SK-N-SH (cell line): ENCODE data around the gene PLAAT5.

Experiments
- EP300 ChIP-seq, 2 experiments: IDR thresholded peaks; 2 replicates each; pipeline versions ENCODE4 v1.4.0 to v1.6.1; 2012; ENCODE audit warnings: borderline replicate concordance in 1 of 2, low read depth in 1 of 2, low read length in 1 of 2
- JUND ChIP-seq: IDR thresholded peaks from 2 replicates; pipeline ENCODE4 v1.4.0; 2012
- MXI1 ChIP-seq: IDR thresholded peaks from 2 replicates; pipeline ENCODE4 v1.6.1; 2012; ENCODE audit warnings: mild to moderate bottlenecking, low read depth, low read length, improper control_type of control experiment
- NFIC ChIP-seq: IDR thresholded peaks from 2 replicates; pipeline ENCODE4 v1.4.0; 2012; ENCODE audit warnings: borderline replicate concordance
- POLR2AphosphoS5 ChIP-seq: IDR thresholded peaks from 2 replicates; pipeline ENCODE4 v1.6.1; 2012; ENCODE audit warnings: low read depth, low read length
- RAD21 ChIP-seq: IDR thresholded peaks from 2 replicates; pipeline ENCODE4 v1.6.1; 2012; ENCODE audit warnings: mild to moderate bottlenecking, low read length
- RXRA ChIP-seq: IDR thresholded peaks from 2 replicates; pipeline ENCODE4 v1.4.0; 2012; ENCODE audit warnings: low read depth, mild to moderate bottlenecking, borderline replicate concordance
- SIN3A ChIP-seq: IDR thresholded peaks from 2 replicates; pipeline ENCODE4 v1.6.1; 2012; ENCODE audit warnings: low read depth, mild to moderate bottlenecking, low read length, moderate library complexity, borderline replicate concordance
- SMC3 ChIP-seq: IDR thresholded peaks from 2 replicates; pipeline ENCODE4 v1.6.1; 2012; ENCODE audit warnings: low read depth, low read length, improper control_type of control experiment
- TAF1 ChIP-seq: IDR thresholded peaks from 2 replicates; pipeline ENCODE4 v1.6.1; 2012; ENCODE audit warnings: low read depth, mild to moderate bottlenecking, low read length, moderate library complexity, borderline replicate concordance
- TEAD4 ChIP-seq: IDR thresholded peaks from 2 replicates; pipeline ENCODE4 v1.4.0; 2012; ENCODE audit warnings: mild to moderate bottlenecking, borderline replicate concordance; ENCODE audit not compliant: insufficient read depth
- TF ChIP-seq, protein P1 (sequence below): fragments of 200-600 bp; sonication (generic); IDR thresholded peaks from 2 replicates; pipeline ENCODE4 v1.6.1; 2017; ENCODE audit warnings: antibody characterized with exemption, mild to moderate bottlenecking, moderate library complexity

DNA sequence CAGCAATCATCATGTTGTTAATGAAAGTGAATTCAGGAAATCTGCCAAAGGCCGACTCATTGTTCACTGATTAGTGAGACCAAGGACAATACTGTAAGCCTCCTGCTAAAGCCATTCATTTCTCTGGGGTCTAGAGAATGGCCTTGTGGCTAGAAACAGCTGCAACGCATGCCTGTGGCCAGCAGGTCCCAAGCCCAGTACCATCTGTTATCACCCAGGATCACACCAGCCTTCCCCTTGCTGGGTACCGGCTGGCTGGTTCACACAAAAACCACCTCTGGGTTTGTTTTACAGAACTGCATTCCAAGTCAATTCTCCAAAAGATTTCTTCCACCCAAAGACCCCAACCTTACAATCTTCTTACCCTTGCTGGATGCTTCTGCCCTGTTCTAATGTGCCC, 1.1 kb downstream of the PLAAT5 start:
- TF ChIP-seq NFIC = no peak
- TF ChIP-seq POLR2AphosphoS5 = no peak
- TF ChIP-seq, protein P1, sequence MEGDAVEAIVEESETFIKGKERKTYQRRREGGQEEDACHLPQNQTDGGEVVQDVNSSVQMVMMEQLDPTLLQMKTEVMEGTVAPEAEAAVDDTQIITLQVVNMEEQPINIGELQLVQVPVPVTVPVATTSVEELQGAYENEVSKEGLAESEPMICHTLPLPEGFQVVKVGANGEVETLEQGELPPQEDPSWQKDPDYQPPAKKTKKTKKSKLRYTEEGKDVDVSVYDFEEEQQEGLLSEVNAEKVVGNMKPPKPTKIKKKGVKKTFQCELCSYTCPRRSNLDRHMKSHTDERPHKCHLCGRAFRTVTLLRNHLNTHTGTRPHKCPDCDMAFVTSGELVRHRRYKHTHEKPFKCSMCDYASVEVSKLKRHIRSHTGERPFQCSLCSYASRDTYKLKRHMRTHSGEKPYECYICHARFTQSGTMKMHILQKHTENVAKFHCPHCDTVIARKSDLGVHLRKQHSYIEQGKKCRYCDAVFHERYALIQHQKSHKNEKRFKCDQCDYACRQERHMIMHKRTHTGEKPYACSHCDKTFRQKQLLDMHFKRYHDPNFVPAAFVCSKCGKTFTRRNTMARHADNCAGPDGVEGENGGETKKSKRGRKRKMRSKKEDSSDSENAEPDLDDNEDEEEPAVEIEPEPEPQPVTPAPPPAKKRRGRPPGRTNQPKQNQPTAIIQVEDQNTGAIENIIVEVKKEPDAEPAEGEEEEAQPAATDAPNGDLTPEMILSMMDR = no peak
- TF ChIP-seq TEAD4 = no peak
- TF ChIP-seq EP300 (IDR thresholded peaks at IDR 0.05; ENCODE audit: borderline replicate concordance in 1 of 2, low read depth in 1 of 2, low read length in 1 of 2) = no peak
- no peak for TF ChIP-seq SMC3
- no peak for TF ChIP-seq SIN3A
- no peak for TF ChIP-seq JUND
- no peak for TF ChIP-seq TAF1
- no peak for TF ChIP-seq RAD21
- TF ChIP-seq MXI1 = no peak
- TF ChIP-seq RXRA = no peak
